HPDE6-E6E7 (cell line): ENCODE data around the gene ADAMTS12.
"Not testable (repeated sequence)": the region's sequence is repeated elsewhere in the genome, so short reads cannot be mapped to it uniquely, and the experiment has no call there.

Source experiments
- DNase-seq: peaks from one replicate; pipeline ENCODE4 v3.0.0; 2011; ENCODE audit warnings: missing footprints; ENCODE audit errors: extremely low spot score

The ADAMTS12 gene

GRCh38 chr5:33592245-33592644 is 299.5 kb downstream of the ADAMTS12 start:
- DNase-seq, result no peak

- no peak for DNase-seq
Measured at GRCh38 chr5:33588654-33589372, 303.0 kb downstream of the ADAMTS12 start.

GRCh38 chr5:33583332-33583731 is 308.5 kb downstream of the ADAMTS12 start:
- no peak for DNase-seq

GRCh38 chr5:33582417-33582816 is 309.4 kb downstream of the ADAMTS12 start:
- DNase-seq, result no peak

GRCh38 chr5:33579789-33580188 is 312.0 kb downstream of the ADAMTS12 start:
- DNase-seq, result no peak

- DNase-seq, result no peak
Measured at GRCh38 chr5:33579152-33579551, 312.6 kb downstream of the ADAMTS12 start.

GRCh38 chr5:33576726-33577590 is 314.8 kb downstream of the ADAMTS12 start:
- no peak for DNase-seq

GRCh38 chr5:33565324-33565723 is 326.5 kb downstream of the ADAMTS12 start:
- DNase-seq, result no peak

- no peak for DNase-seq
Measured at GRCh38 chr5:33563983-33564908, 327.5 kb downstream of the ADAMTS12 start.

GRCh38 chr5:33563530-33563929 is 328.3 kb downstream of the ADAMTS12 start:
- no peak for DNase-seq

GRCh38 chr5:33558489-33558888 is 333.3 kb downstream of the ADAMTS12 start:
- no peak for DNase-seq

GRCh38 chr5:33557605-33558004 is 334.2 kb downstream of the ADAMTS12 start:
- no peak for DNase-seq

- no peak for DNase-seq
Measured at GRCh38 chr5:33556330-33557328, 335.2 kb downstream of the ADAMTS12 start.

- no peak for DNase-seq
Measured at GRCh38 chr5:33549982-33550567, 341.7 kb downstream of the ADAMTS12 start.

- DNase-seq, result not testable (repeated sequence)
Measured at GRCh38 chr5:33539790-33540189, 352.0 kb downstream of the ADAMTS12 start.

- DNase-seq, result no peak
Measured at GRCh38 chr5:33539212-33539611, 352.6 kb downstream of the ADAMTS12 start.

GRCh38 chr5:33538201-33538600 is 353.6 kb downstream of the ADAMTS12 start:
- DNase-seq, result no peak

- no peak for DNase-seq
Measured at GRCh38 chr5:33537240-33537639, 354.6 kb downstream of the ADAMTS12 start.

GRCh38 chr5:33536802-33537201 is 355.0 kb downstream of the ADAMTS12 start:
- no peak for DNase-seq

- no peak for DNase-seq
Measured at GRCh38 chr5:33531824-33532223, 360.0 kb downstream of the ADAMTS12 start.

- DNase-seq, result no peak
Measured at GRCh38 chr5:33531037-33531298, 360.8 kb downstream of the ADAMTS12 start.
